Lower leg skin (tissue), 3 donors: Measurements from ENCODE around the gene KRTAP10-6.

Experiments
- CTCF ChIP-seq, 3 donors: fragments of 450-650 bp; IDR thresholded peaks; one replicate each; pipeline ENCODE4 v1.5.1; 2016; ENCODE audit warnings: antibody characterized with exemption in 3 of 3, mild to moderate bottlenecking in 3 of 3, moderate library complexity in 2 of 3
- POLR2A ChIP-seq, 2 donors: fragments of 450-650 bp; IDR thresholded peaks; one replicate each; pipeline ENCODE4 v1.6.1; 2016 to 2017; ENCODE audit warnings: antibody characterized with exemption in 2 of 2, mild to moderate bottlenecking in 1 of 2, moderate library complexity in 1 of 2

DNA sequence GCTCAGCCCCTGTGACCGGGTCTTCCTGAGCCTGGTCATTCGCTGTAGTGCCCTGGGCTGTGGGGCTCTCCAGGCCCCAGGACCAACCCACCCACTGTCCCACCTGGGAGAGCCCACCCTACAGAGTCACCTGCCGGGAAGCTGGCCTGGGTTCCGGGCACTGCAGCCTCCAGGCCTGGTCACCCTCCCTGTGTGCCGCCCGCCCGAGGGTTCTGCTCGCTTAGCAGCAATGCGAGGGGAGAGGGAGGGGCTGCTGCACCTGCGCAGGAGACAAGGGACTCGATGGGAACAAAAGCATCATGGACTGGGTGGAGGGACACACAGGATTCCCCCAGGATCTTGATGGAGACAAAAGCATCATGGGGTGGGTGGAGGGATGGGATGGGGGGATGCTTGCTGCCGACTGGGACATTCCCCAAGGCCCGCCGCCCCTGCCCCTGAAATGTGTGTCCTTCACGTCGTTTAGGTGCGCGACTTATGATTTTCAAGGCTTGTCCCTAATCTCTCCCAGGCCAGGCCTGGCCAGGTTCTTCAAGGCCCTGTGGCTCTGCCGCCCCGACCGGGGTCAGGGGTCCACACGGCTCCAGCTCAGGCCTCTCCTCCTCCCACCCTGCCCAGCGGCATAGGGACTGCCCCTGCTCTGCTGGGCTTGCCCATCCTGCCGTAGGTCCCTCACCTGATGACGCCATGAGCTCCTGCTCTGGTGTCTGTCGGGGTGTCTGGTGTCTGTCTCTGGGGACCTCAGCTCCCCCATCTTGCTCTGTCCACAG lies 21.3 kb upstream of the KRTAP10-6 start:
- TF ChIP-seq CTCF (IDR thresholded peaks at IDR 0.05) (no peak), POLR2A (IDR thresholded peaks at IDR 0.05) (no peak)
